Measurements from ENCODE around the gene MRPL20.

Gene MRPL20

GRCh38 chr1:1361233-1361981 is 45.7 kb downstream of the MRPL20 start:
- no peak for DNase-seq (ENCODE audit: low read depth)

GRCh38 chr1:1360506-1361169 is 46.5 kb downstream of the MRPL20 start:
- DNase-seq (ENCODE audit: low read depth): no peak

GRCh38 chr1:1359664-1360468 is 47.2 kb downstream of the MRPL20 start:
- no peak for DNase-seq (ENCODE audit: low read depth)

- no peak for DNase-seq (ENCODE audit: low read depth)
These were observed 47.8 kb downstream of the MRPL20 start for GRCh38 chr1:1359308-1359663.

GRCh38 chr1:1358433-1359271 is 48.4 kb downstream of the MRPL20 start, which contains the start of gene MXRA8:
Gene MXRA8, minus strand, starts transcription at chr1:1358555. Its CDS starts 51 bp downstream, at chr1:1358504.
- DNase-seq (ENCODE audit: low read depth): no peak

GRCh38 chr1:1357871-1358432 is 49.1 kb downstream of the MRPL20 start:
- DNase-seq (ENCODE audit: low read depth): no peak

GRCh38 chr1:1356796-1357401 is 50.2 kb downstream of the MRPL20 start:
- DNase-seq (ENCODE audit: low read depth): no peak

GRCh38 chr1:1356166-1356795 is 50.8 kb downstream of the MRPL20 start:
- no peak for DNase-seq (ENCODE audit: low read depth)

- DNase-seq (ENCODE audit: low read depth): no peak
These were observed 51.7 kb downstream of the MRPL20 start for GRCh38 chr1:1355416-1355815.

- DNase-seq (ENCODE audit: low read depth): no peak
These were observed 52.5 kb downstream of the MRPL20 start for GRCh38 chr1:1354271-1355247.

- DNase-seq (ENCODE audit: low read depth): no peak
These were observed 53.5 kb downstream of the MRPL20 start for GRCh38 chr1:1353389-1354151.

GRCh38 chr1:1352786-1353388 is 54.2 kb downstream of the MRPL20 start:
- DNase-seq (ENCODE audit: low read depth): no peak
